GM12873 (cell line): ENCODE measurements around the gene SLC5A1.

ENCODE experiments used
- CTCF ChIP-seq: IDR thresholded peaks from 2 replicates; pipeline ENCODE4 v1.5.1; 2012; ENCODE audit warnings: low read depth, mild to moderate bottlenecking, moderate library complexity, low read length, control low read depth; ENCODE audit not compliant: insufficient read depth; ENCODE audit errors: missing control alignments

SLC5A1 gene

DNA sequence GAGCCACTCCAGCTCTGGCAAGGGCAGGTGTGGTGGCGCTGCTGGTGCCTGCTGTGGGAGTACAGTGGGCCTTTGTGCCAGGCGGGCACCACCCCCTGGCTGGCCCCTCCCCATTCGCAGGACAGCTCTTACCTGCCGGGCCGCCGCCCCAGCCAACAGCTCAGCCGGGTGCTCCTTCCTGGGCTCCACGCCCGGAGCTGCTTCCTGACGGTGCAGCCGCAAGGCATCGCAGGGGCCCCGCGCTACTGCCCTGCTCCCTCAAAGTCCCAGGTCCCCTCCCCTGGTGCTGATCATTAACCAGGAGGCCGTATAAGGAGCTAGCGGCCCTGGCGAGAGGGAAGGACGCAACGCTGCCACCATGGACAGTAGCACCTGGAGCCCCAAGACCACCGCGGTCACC, at the start of gene SLC5A1:
Gene SLC5A1 (plus strand): TSS at position 338 of the 400 bp plus-strand sequence. CDS start 21 bp downstream, at position 359.
- no peak for TF ChIP-seq CTCF

- TF ChIP-seq CTCF = peak; percentile 24
Observed at GRCh38 chr22:31995046-31995445, 48.0 kb upstream of the SLC5A1 start.

DNA sequence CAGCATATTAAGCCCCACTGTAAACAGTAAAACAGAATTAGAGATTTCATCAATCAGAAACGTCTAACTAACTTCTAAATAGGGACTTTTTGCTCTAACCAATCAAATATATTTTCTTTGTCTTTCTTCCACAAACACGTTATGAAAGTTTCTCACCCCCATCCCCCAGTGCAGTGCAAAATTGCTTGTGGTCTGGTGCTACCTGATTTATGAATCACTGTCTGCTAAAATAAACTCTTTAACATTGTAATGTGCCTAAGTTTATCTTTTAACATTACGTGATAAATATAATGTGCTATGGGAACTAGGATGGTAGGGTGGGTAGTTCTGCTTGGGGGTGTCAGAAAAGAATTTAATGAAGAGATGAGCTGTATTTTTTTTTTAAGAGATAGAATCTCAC, 47.3 kb upstream of the SLC5A1 start:
- no peak for TF ChIP-seq CTCF

DNA sequence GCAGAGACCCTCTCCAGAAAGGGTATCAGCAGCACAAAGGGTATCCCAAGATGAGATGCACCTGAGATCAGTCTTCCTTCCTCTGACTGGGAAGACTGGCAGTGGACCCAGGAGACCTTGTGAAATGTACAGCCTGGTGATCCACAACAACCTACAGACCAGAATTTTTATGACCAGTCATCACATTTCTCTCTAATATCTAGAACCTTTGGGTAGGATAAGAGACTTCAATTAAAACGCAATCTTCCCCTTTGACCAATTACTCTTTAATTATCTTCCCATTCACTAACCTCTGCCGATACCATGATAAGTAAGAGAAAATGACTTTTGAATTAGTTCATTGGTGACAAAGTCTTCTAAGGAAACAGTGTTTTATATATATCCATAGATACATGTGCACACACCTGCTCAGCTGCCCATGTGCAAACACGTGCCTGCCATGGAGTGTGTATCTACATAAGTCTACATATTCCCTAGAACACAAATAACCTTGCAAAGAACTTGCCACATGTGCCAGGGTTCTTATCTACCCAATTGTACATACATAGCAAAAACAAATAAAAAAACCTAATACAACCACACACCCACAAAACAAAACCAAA, 44.2 kb upstream of the SLC5A1 start:
- TF ChIP-seq CTCF = no peak

GRCh38 chr22:32000181-32000580, 42.9 kb upstream of the SLC5A1 start:
- TF ChIP-seq CTCF = no peak

DNA sequence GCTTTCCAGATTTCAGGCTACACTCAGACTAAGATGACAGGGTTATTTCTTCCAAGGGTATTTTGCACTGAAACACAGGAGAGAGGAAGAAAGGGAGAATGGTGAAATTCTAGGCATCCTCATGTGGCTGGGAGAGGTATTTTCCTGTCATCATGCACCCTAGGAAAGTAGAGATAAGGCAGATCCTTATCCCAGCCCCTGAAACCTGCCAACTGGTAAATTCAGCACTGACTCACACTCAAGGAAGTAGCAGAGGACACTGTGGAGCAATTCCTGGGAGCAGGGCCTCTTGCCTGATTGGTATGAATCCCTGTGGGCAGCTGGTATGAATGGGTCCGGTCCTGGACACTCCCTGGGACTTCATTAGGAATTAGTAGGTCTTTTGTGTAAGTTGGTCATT, 37.6 kb upstream of the SLC5A1 start:
- TF ChIP-seq CTCF = no peak

- TF ChIP-seq CTCF = no peak
Observed at GRCh38 chr22:32013200-32013599, 29.9 kb upstream of the SLC5A1 start.
